ENCODE data around the gene ACOT11.

ACOT11 gene

DNA sequence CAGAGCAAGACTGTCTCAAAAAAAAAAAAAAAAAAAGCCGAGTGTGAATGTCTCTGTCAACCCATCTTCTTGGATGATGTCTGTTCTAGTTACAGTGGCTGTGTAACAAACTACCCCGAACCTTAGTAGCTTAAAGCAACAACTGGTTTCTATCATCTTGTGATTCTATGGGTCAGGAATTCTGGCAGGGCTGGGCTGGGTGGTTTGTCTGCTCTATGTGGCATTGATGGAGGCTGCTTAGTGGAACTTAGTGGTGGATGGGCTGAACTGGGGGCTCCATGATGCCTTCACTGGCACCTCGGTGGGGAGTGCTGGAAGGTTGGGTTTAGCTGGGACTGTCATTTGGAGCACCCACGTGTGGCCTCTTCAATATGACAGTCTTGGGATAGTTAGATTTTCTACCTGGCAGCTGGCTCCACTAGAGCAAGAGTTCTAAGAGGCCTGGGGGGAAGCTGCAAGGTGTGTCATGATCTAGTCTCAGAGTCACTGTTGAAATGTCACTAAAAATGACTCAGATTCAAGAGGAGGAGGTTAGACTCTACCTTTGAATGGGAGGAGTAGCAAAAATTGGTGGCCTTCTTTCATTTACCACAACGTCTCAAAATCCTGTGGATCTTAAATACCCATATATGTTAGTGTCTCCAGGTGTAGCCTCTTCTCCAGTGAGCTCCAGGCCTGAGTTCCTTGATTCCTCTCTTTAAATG lies 18.6 kb downstream of the ACOT11 start:
- no peak for DNase-seq

- DNase-seq: no peak
Measured at GRCh38 chr1:54567961-54568360, 19.9 kb downstream of the ACOT11 start.

DNA sequence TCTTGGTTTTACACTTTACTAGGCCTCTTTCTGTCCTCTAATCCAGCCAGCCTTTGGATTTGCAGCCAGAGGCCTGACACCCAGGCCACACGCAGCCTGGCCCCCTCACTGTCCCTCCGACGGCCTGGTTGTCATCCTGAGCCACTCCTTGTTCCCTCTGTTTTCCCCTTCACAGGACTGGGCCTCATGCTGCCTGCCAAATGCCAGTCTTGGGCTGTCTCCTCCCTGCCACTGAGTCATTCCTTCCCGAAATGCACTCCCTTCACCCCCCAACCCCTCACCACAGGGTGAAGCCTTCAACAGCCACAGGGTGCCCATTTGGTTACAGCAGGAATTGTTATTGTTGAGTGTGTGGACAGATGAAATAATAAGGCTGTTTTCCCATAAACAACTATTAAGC lies 21.3 kb downstream of the ACOT11 start:
- no peak for DNase-seq

- DNase-seq: no peak
Measured at GRCh38 chr1:54570161-54570560, 22.1 kb downstream of the ACOT11 start.

- no peak for DNase-seq
Measured at GRCh38 chr1:54571326-54571725, 23.3 kb downstream of the ACOT11 start.

DNA sequence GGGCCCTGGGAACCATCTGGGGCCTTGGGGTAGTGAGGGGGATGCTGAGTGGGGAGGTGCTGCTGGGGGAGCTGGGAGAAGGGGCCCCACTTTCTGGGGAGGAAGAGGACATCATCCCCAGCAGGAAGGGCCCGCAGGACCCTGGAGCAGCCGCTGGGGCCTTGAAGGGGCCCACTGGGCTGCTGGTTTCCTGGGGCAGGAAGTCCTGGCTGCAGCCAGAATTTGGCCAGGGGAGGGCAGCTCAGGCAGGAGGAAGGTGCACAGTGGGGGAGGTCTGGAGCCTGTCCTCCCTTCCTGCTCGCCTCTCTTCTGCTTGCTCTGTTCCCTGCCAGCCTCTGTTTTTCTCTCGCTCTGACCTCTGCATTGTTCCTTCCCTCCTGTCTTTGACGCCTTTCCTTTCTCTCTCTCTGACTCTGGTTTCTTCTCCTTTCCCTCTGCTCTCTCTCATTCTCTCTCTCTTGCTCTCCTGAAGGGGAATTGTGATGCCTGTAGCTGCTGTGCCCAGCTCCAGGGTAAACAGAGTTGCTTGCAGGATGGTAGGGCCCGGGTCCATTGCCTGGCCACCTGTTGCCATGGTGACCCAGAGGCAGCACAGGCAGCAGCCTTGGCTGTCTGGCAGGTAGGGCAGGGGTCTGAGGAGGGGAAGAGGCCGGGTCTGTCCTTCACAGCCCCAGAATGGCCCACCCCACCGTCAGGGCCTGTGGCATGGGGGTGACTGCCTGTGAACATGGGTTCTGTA lies 23.9 kb downstream of the ACOT11 start:
- DNase-seq: no peak

GRCh38 chr1:54572542-54572850 lies 24.5 kb downstream of the ACOT11 start:
- DNase-seq: no peak

GRCh38 chr1:54574158-54574778 lies 26.2 kb downstream of the ACOT11 start:
- no peak for DNase-seq

DNA sequence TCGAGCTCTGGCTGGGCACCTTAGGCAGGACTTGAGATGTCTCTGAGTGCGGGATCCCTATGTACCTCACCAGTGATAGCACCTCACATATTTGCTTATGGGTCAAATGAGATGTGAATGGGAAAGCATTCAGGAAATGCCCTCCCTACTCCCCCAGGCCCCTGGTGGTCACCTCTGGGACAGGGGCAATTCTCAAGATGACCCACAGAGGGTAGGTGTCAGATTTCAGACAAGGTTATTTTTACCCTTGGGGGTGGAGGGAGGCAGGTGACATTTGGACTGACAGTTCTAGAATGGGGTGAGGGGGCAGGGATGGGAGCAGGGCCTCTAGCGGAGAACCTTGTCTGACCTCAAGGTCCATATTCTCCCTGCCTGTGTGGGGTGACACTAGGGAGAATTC lies 27.1 kb downstream of the ACOT11 start:
- no peak for DNase-seq

- no peak for DNase-seq
Measured at GRCh38 chr1:54575605-54576290, 27.7 kb downstream of the ACOT11 start.

DNA sequence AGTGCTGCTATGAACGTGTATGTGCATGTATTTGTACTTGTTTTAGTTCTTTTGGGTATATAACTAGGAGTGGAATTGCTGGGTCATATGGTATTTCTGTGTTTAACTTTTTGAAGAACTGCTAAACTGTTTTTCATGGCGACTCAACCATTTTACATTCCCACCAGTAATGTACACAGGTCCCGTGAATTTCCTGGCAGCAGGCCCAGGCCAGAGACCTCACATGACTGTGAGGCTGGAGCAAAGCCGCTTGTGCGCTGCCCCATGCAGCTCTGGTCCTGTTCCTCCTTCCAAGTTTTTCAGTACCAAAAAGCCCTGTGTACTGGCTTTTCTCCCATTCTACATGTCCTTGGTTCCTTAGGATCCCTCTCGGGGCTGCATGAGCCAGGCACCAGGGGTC lies 29.6 kb downstream of the ACOT11 start:
- DNase-seq: no peak

- DNase-seq: no peak
Measured at GRCh38 chr1:54579337-54579781, 31.3 kb downstream of the ACOT11 start.

GRCh38 chr1:54580856-54581550 lies 33.0 kb downstream of the ACOT11 start:
- DNase-seq: no peak

DNA sequence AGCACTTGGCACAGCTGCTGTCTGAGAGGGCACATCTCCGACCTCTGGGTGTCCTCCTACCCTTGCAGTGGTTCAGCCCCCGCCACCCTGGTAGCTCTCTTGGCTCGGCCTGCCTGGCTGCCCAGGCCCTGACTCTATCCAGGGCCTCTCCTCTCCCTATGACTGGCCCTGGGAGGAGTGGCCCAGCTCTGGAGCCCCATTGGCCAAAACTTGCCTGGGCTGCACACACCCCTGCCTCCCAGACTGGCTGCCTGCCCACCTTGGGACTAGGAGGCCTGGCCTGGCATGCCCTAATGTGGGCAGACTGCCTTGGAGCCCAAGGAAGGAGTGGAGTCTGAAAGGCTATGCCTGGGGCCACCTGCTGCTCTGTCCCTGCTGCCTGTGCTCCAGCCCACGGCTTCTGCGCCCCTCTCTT lies 33.6 kb downstream of the ACOT11 start:
- DNase-seq: no peak

GRCh38 chr1:54582566-54583306 lies 34.7 kb downstream of the ACOT11 start:
- no peak for DNase-seq

DNA sequence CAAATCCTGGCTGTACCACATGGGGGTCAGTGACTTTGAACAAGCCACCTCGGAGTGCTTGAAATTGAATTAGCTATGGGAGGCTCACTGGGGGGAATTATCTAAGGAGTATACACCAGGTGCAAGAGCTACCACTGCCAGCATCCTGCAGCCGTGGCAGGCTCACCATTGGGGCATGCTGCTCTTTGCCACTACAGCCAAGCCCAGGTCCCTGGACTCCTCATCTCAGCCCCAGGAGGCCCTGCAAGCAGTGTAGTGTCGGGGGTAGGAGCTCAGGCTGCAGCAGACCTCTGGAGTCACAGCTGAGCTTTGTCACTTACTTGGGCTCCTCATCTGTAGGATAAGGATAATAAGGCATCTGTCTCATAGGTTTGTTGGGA lies 35.3 kb downstream of the ACOT11 start:
- DNase-seq: no peak

DNA sequence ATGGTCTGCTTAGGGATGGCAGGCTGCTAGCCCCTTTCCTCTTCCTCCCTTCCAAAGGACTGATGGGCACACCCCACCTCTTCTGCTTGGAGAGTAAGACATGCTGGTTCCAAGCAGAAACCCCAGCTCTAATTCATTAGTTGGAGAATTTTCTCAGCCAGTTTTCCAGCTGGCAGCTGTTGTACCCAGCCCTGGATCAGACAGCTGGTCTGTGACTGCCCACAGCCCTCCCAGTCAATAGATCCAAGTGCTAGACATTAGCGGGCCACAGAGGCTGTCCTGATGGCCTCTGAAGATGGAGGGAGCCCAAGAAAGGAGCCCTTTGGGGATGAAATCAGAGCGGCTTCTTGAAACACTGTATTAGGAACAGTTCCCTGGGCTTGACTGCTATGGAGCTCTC lies 35.8 kb downstream of the ACOT11 start:
- DNase-seq: no peak

- DNase-seq: no peak
Measured at GRCh38 chr1:54584575-54584974, 36.5 kb downstream of the ACOT11 start.

DNA sequence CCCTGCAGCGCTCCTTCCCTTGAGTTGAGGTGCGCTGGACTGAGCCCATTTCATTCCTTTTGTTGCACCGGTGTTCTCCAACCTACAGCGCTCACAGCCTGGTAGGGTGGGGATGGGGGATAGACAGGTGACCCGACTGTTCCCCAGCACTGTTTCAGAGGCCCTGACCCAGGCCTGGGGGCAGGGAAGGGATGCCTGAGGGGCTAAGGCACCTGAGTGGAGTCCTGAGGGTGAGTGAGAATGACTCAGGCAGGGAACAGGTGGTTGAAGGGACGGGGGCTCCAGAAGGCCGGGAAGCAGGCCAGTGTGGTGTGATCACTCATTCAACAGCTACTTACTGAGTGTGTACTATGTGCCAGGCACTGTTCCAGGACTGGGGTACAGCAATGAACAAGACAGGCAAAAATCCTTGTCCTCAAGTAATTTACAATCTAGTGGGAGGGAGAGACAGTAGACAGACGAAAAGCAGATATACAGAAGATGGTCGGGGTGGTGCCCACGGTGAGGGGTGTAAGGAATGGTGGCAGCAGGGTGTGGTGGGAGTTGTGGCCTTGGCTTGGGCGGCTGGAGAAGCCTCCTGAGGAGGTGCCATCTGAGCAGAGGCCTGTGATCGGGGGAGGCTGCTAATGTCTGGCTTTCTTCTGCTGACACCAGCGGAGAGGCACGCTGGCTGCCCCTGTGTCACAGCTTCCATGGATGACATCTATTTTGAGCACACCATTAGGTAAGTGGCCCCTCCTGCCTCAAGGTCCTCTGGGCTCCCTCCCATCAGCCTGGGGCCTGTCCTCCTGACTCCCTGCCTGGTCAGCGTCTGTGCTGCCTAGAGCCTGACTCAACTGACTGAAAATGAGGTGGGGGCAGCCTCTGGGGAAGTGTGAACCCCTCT lies 37.4 kb downstream of the ACOT11 start:
- no peak for DNase-seq

GRCh38 chr1:54588377-54588776 lies 40.3 kb downstream of the ACOT11 start:
- DNase-seq: no peak

- no peak for DNase-seq
Measured at GRCh38 chr1:54591127-54591756, 43.2 kb downstream of the ACOT11 start.

Data from central memory CD4-positive, alpha-beta T cell (primary cell).